Activated T-cell treated with anti-CD3 and anti-CD28 coated beads, Interleukin-2, amount 50 U/mL, for 72 hours (primary cell): Measurements from ENCODE around the gene ZMYM1. TPM values are rescaled to one million over a fixed set of nuclear protein-coding genes. Genes with fewer than 3 reads are reported as not detected.
"Not testable (repeated sequence)": the region's sequence is repeated elsewhere in the genome, so short reads cannot be mapped to it uniquely, and the experiment has no call there.

ENCODE experiments used
- ATAC-seq, 2 donors: fragments of 150-1000 bp; cut with Tn5 transposase; replicated peaks in 1 of 2; 2 replicates each; pipeline ENCODE4 v1.10.0; 2021; ENCODE audit warnings: moderate library complexity in 2 of 2, mild to moderate bottlenecking in 1 of 2
- DNase-seq, 2 donors: peaks; one replicate each; pipeline ENCODE4 v3.0.0; 2021 to 2022; ENCODE audit warnings: mixed read lengths in 1 of 2
- H3K27ac Mint-ChIP-seq: one replicate; pipeline ENCODE4 v1.8.0; 2022; ENCODE audit warnings: mild to moderate bottlenecking, moderate library complexity, mixed read lengths
- H3K27me3 Mint-ChIP-seq: one replicate; pipeline ENCODE4 v1.8.0; 2022; ENCODE audit warnings: low read depth, mixed read lengths
- H3K36me3 Mint-ChIP-seq, 2 donors: one replicate each; pipeline ENCODE4 v1.8.0; 2022; ENCODE audit warnings: mixed read lengths in 2 of 2, mild to moderate bottlenecking in 1 of 2; ENCODE audit not compliant: insufficient read depth in 2 of 2
- H3K4me1 Mint-ChIP-seq: one replicate; pipeline ENCODE4 v1.8.0; 2022; ENCODE audit warnings: low read depth, mixed read lengths
- H3K4me3 Mint-ChIP-seq, 2 donors: one replicate each; pipeline ENCODE4 v1.8.0; 2022; ENCODE audit warnings: mild to moderate bottlenecking in 2 of 2, mixed read lengths in 2 of 2, moderate library complexity in 2 of 2
- H3K9me3 Mint-ChIP-seq, 2 donors: one replicate each; pipeline ENCODE4 v1.8.0; 2022; ENCODE audit warnings: mixed read lengths in 2 of 2
- total RNA-seq, 2 donors: library from RNA; stranded (reverse); gene quantifications; one replicate each; pipeline ENCODE4 v1.2.3, GENCODE V29; 2022

Gene ZMYM1
- total RNA-seq, 2 donors from 2014 or later: 3.8 to 5.1 TPM

GRCh38 chr1:35111106-35111505 is 31.9 kb downstream of the ZMYM1 start:
- ATAC-seq (no peak), DNase-seq (no peak)
- Mint-ChIP-seq H3K27me3 (no peaks in the 10 kb centered on the region), H3K27ac (no peak overlapping the region), H3K36me3 (no peaks in the 10 kb centered on the region), H3K9me3 (no peaks in the 10 kb centered on the region), H3K4me3 (no peak overlapping the region), H3K4me1 (peaks cover 9% of the 10 kb centered on the region)

- Mint-ChIP-seq H3K36me3 (no peaks in the 10 kb centered on the region), H3K27ac (no peak overlapping the region), H3K27me3 (no peaks in the 10 kb centered on the region)
Observed at GRCh38 chr1:35112668-35113067, 33.5 kb downstream of the ZMYM1 start.

GRCh38 chr1:35115459-35116383 is 36.5 kb downstream of the ZMYM1 start:
- Mint-ChIP-seq H3K4me3 (no peak overlapping the region), H3K27ac (peak overlapping the region; percentile 38), H3K4me1 (peaks cover 23% of the 10 kb centered on the region), H3K27me3 (peaks cover 14% of the 10 kb centered on the region), H3K36me3 (peaks cover 2 to 3% of the 10 kb centered on the region in 2 donors), H3K9me3 (no peaks in the 10 kb centered on the region)
- ATAC-seq (no peak), DNase-seq (no peak)

More at GRCh38 chr1:35112668-35113067, 33.5 kb downstream of the ZMYM1 start:
- Mint-ChIP-seq H3K9me3 (no peaks in the 10 kb centered on the region), H3K4me1 (peaks cover 9% of the 10 kb centered on the region), H3K4me3 (no peak overlapping the region)
- no peak for DNase-seq
- ATAC-seq: no peak

GRCh38 chr1:35120458-35121133 is 41.4 kb downstream of the ZMYM1 start:
- Mint-ChIP-seq H3K27me3 (peaks cover 27% of the 10 kb centered on the region), H3K27ac (no peak overlapping the region), H3K4me1 (peaks cover 18% of the 10 kb centered on the region), H3K4me3 (peak overlapping the region; percentile 55 to 66), H3K36me3 (peaks cover 2 to 3% of the 10 kb centered on the region in 2 donors), H3K9me3 (no peaks in the 10 kb centered on the region)
- peak; percentile 57 to 72 for ATAC-seq
- peak; percentile 15 to 22 for DNase-seq

GRCh38 chr1:35122311-35122710 is 43.1 kb downstream of the ZMYM1 start:
- H3K4me3 Mint-ChIP-seq: no peak overlapping the region
- peaks cover 0 to 2% of the 10 kb centered on the region in 2 donors for H3K9me3 Mint-ChIP-seq
- peaks cover 2 to 3% of the 10 kb centered on the region in 2 donors for H3K36me3 Mint-ChIP-seq
- no peak overlapping the region for H3K27ac Mint-ChIP-seq
- ATAC-seq (no peak), DNase-seq (no peak)
- peaks cover 27% of the 10 kb centered on the region for H3K27me3 Mint-ChIP-seq
- peaks cover 14% of the 10 kb centered on the region for H3K4me1 Mint-ChIP-seq

- H3K4me3 Mint-ChIP-seq: no peak overlapping the region
- no peak for ATAC-seq
- DNase-seq: no peak
- no peaks in the 10 kb centered on the region for H3K4me1 Mint-ChIP-seq
- H3K36me3 Mint-ChIP-seq: no peaks in the 10 kb centered on the region
- H3K9me3 Mint-ChIP-seq: peaks cover 0 to 2% of the 10 kb centered on the region in 2 donors
- peaks cover 9% of the 10 kb centered on the region for H3K27me3 Mint-ChIP-seq
- no peak overlapping the region for H3K27ac Mint-ChIP-seq
Observed at GRCh38 chr1:35126546-35126945, 47.4 kb downstream of the ZMYM1 start.

GRCh38 chr1:35129080-35129479 is 49.9 kb downstream of the ZMYM1 start:
- Mint-ChIP-seq H3K36me3 (no peaks in the 10 kb centered on the region), H3K9me3 (peaks cover 0 to 2% of the 10 kb centered on the region in 2 donors), H3K27me3 (no peaks in the 10 kb centered on the region), H3K4me3 (no peak overlapping the region), H3K4me1 (no peaks in the 10 kb centered on the region), H3K27ac (no peak overlapping the region)
- no peak for DNase-seq
- no peak for ATAC-seq

- DNase-seq (no peak), ATAC-seq (no peak)
- H3K9me3 Mint-ChIP-seq: no peaks in the 10 kb centered on the region
- H3K27ac Mint-ChIP-seq: no peak overlapping the region
- no peaks in the 10 kb centered on the region for H3K4me1 Mint-ChIP-seq
- no peaks in the 10 kb centered on the region for H3K36me3 Mint-ChIP-seq
- H3K27me3 Mint-ChIP-seq: peaks cover 8% of the 10 kb centered on the region
- H3K4me3 Mint-ChIP-seq: no peak overlapping the region
Observed at GRCh38 chr1:35136780-35137179, 57.6 kb downstream of the ZMYM1 start.

- H3K27me3 Mint-ChIP-seq, H3K9me3 Mint-ChIP-seq, H3K36me3 Mint-ChIP-seq, H3K4me1 Mint-ChIP-seq, ATAC-seq, H3K27ac Mint-ChIP-seq, H3K4me3 Mint-ChIP-seq, DNase-seq: not testable (repeated sequence)
Observed at GRCh38 chr1:35137590-35137989, 58.4 kb downstream of the ZMYM1 start.

GRCh38 chr1:35142294-35142693 is 63.1 kb downstream of the ZMYM1 start:
- H3K4me3 Mint-ChIP-seq, H3K9me3 Mint-ChIP-seq, DNase-seq, H3K27me3 Mint-ChIP-seq, H3K36me3 Mint-ChIP-seq, H3K27ac Mint-ChIP-seq, ATAC-seq: not testable (repeated sequence)
- peaks cover 15% of the 10 kb centered on the region for H3K4me1 Mint-ChIP-seq

- not testable (repeated sequence) for H3K27ac Mint-ChIP-seq, H3K9me3 Mint-ChIP-seq, H3K36me3 Mint-ChIP-seq, DNase-seq, ATAC-seq, H3K4me3 Mint-ChIP-seq, H3K27me3 Mint-ChIP-seq
- peaks cover 15% of the 10 kb centered on the region for H3K4me1 Mint-ChIP-seq
Observed at GRCh38 chr1:35142728-35143127, 63.5 kb downstream of the ZMYM1 start.

GRCh38 chr1:35143737-35144508 is 64.7 kb downstream of the ZMYM1 start:
- no peak for ATAC-seq
- peaks cover 15% of the 10 kb centered on the region for H3K4me1 Mint-ChIP-seq

More at GRCh38 chr1:35143737-35144508, 64.7 kb downstream of the ZMYM1 start:
- no peaks in the 10 kb centered on the region for H3K9me3 Mint-ChIP-seq
- no peaks in the 10 kb centered on the region for H3K27me3 Mint-ChIP-seq
- H3K27ac Mint-ChIP-seq: no peak overlapping the region
- H3K36me3 Mint-ChIP-seq: no peaks in the 10 kb centered on the region
- H3K4me3 Mint-ChIP-seq: no peak overlapping the region
- no peak for DNase-seq
